ENCODE measurements around the gene HDAC4. TPM values are rescaled to one million over a fixed set of nuclear protein-coding genes. Genes with fewer than 3 reads are reported as not detected.

The HDAC4 gene
- total RNA-seq, 1 donor from 2014 or later = 65.7 TPM

DNA sequence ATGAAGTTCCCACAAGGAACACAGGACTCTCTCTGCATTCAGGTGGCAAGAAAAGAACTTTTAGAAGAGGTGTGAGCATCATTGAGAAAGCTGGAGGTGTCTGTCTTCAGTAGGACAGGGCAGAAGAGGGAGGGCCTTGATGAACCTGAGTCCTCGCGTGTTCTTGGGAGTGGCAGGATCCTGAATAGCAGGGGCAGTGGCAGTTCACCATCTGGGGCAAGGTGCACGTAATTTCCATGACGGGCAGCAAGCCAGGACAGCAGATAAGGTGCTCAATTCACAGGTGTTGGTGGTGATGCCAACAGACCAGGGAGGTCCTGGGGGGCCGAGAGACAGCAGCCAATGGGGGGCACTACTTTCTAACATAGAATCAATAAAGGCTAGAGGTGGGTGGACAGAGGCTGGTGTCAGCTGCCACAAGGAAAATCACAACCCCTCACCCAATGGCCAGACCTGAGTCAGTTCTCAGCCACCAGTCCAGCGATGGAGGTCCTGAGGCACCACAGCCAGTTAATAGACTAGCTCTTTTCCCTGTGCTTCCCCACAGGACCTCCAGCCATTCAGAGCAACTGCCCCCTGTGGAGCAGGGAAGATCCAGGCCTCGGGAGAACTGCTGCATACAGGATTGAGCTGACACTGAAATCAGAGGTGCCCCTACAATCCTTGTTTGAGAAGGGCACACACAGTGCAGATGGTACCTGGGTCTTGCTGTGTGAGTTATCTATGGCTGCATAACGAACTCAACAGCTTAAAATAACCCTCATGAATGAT lies 10.9 kb upstream of the HDAC4 start:
- Histone ChIP-seq H3K9me3 (peaks cover 0 to 6% of the 10 kb centered on the region in 2 donors), H3K36me3 (no peaks in the 10 kb centered on the region), H3K27me3 (no peaks in the 10 kb centered on the region), H3K4me3 (no peak overlapping the region), H3K4me1 (no peaks in the 10 kb centered on the region), H3K27ac (no peak overlapping the region)
- DNase-seq (ENCODE audit: low spot score in 2 of 2) = no peak
- TF ChIP-seq, protein P1, sequence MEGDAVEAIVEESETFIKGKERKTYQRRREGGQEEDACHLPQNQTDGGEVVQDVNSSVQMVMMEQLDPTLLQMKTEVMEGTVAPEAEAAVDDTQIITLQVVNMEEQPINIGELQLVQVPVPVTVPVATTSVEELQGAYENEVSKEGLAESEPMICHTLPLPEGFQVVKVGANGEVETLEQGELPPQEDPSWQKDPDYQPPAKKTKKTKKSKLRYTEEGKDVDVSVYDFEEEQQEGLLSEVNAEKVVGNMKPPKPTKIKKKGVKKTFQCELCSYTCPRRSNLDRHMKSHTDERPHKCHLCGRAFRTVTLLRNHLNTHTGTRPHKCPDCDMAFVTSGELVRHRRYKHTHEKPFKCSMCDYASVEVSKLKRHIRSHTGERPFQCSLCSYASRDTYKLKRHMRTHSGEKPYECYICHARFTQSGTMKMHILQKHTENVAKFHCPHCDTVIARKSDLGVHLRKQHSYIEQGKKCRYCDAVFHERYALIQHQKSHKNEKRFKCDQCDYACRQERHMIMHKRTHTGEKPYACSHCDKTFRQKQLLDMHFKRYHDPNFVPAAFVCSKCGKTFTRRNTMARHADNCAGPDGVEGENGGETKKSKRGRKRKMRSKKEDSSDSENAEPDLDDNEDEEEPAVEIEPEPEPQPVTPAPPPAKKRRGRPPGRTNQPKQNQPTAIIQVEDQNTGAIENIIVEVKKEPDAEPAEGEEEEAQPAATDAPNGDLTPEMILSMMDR (IDR thresholded peaks at IDR 0.05) = no peak
- intact Hi-C loops (cut with DNase I) = no loop called here

DNA sequence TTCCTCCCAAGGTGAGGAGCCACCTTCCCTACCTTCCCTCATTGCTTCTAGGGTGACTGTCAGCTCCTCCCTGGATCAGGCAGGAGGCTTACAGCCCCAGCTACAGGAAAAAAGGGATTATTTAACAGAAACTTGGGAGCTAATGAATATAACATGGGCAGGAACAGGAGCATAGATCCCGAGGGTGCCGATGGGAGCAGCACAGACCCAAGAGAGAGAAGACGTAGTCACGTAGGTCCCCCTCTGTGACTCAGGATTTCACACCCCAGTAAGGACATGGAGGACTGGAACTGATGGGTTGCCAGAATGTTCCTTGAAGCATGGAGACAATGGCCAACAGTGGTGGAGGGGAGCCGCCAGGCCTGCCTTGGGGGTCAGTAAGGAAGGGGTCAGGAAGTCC lies 10.3 kb upstream of the HDAC4 start:
- Histone ChIP-seq H3K27me3 (no peaks in the 10 kb centered on the region), H3K4me3 (no peak overlapping the region), H3K9me3 (peaks cover 0 to 6% of the 10 kb centered on the region in 2 donors), H3K36me3 (no peaks in the 10 kb centered on the region), H3K27ac (no peak overlapping the region), H3K4me1 (no peaks in the 10 kb centered on the region)
- intact Hi-C loops (cut with DNase I) = no loop called here
- DNase-seq (ENCODE audit: low spot score in 2 of 2) = no peak
- TF ChIP-seq, protein P1 (IDR thresholded peaks at IDR 0.05) = no peak

DNA sequence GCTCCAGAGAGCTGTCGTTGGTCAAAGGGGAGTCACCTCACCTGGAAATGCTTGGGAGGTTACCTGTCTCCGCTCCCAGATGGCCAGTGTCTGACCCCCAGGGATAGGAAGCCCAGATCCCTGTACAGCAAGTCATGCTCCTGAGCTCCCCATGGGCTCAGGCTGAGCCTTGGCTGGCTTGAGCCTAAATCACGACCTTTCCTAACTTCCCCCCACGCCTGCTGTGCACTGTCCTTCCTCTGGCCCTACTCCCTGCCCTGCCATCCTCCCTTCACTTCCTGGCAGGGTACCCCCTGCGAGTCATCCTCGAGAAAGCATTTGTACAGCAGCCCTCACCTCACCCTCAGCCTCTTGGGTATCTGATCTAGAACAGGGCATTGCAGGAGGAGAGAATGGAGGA lies 9.2 kb upstream of the HDAC4 start:
- H3K27me3 ChIP-seq = no peaks in the 10 kb centered on the region
- no peaks in the 10 kb centered on the region for H3K36me3 ChIP-seq
- no peak overlapping the region for H3K27ac ChIP-seq
- peaks cover 0 to 6% of the 10 kb centered on the region in 2 donors for H3K9me3 ChIP-seq
- no peak for DNase-seq (ENCODE audit: low spot score in 2 of 2)
- no peaks in the 10 kb centered on the region for H3K4me1 ChIP-seq
- intact Hi-C loops (cut with DNase I) = no loop called here
- TF ChIP-seq, protein P1 (IDR thresholded peaks at IDR 0.05) = no peak
- no peak overlapping the region for H3K4me3 ChIP-seq

DNA sequence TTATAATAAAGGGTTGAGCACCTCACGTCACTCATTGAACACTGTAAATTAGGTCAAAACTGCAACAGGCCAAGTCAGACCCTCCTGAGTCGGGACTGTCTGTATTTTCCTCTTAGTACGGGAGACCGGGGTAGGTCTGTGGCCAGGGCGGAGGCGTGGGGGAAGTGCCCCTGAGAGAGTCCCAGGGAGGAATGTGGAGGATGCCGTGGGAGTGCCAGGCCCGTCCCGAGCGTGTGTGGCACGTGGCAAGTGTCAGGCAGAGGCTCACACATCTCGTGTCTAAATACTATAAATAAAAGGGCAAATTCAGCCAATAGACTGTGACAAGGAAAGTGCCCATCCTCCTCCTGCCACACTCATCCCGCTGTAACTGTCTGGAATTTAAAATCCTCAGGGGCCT lies 6.3 kb upstream of the HDAC4 start:
- intact Hi-C loops (cut with DNase I) = no loop called here
- DNase-seq (ENCODE audit: low spot score in 2 of 2) = no peak
- Histone ChIP-seq H3K36me3 (no peaks in the 10 kb centered on the region), H3K9me3 (peaks cover 0 to under 1% of the 10 kb centered on the region in 2 donors), H3K27ac (no peak overlapping the region), H3K4me1 (peaks cover 0 to 7% of the 10 kb centered on the region in 2 donors), H3K27me3 (no peaks in the 10 kb centered on the region), H3K4me3 (no peak overlapping the region)
- TF ChIP-seq, protein P1 (IDR thresholded peaks at IDR 0.05) = no peak

DNA sequence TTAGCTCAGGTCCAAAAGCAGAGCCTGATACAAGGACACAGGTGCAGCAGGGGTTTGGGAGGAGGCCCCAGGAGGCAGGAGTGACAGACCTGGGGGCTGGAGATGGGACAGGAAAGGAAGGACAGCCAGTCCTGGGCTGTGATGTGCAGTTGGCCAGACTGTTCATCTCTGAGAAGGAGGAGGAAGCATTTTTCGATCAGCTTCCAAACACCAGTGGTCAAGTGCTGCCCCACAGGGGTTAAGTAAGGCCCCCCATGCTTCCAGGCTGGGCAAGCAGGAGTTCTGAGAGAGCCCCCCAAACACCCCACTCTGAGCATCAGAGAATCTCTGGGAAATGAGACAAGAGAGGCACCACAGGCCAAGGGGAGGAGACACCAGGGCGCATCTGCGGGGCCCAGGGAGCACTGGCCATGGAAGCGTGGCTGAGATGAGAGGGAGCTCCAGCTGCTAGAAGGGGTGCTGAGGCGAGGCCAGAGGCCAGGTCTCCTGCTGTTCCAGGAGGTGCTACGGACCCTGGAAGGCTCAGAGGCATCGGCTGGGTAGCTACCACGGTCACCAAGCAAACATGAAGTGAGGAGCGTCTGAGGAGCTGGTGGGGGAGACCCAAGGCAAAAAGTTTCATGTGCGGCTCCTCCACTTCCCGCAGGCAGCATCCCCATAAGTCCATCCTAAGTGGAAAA lies 5.6 kb upstream of the HDAC4 start:
- Histone ChIP-seq H3K4me3 (no peak overlapping the region), H3K27ac (no peak overlapping the region), H3K4me1 (peaks cover 0 to 7% of the 10 kb centered on the region in 2 donors), H3K9me3 (no peaks in the 10 kb centered on the region), H3K27me3 (no peaks in the 10 kb centered on the region), H3K36me3 (no peaks in the 10 kb centered on the region)
- DNase-seq (ENCODE audit: low spot score in 2 of 2) = no peak
- TF ChIP-seq, protein P1 (IDR thresholded peaks at IDR 0.05) = no peak
- intact Hi-C loops (cut with DNase I) = no loop called here
